Mucosa of stomach (tissue), 1 donor: ENCODE data around the gene DSCAML1.

Source experiments
- H3K27me3 ChIP-seq: one replicate; pipeline ENCODE4 v1.7.0; 2013; ENCODE audit warnings: mild to moderate bottlenecking, low read length; ENCODE audit not compliant: control insufficient read depth, insufficient read depth
- H3K36me3 ChIP-seq: one replicate; pipeline ENCODE4 v1.7.0; 2013; ENCODE audit warnings: low read length; ENCODE audit not compliant: control insufficient read depth, insufficient read depth
- H3K4me1 ChIP-seq: one replicate; pipeline ENCODE4 v1.7.0; 2013; ENCODE audit warnings: mild to moderate bottlenecking, low read length; ENCODE audit not compliant: control insufficient read depth, insufficient read depth
- H3K4me3 ChIP-seq: one replicate; pipeline ENCODE4 v1.7.0; 2013; ENCODE audit warnings: low read length
- H3K9ac ChIP-seq: one replicate; pipeline ENCODE4 v1.7.0; 2013; ENCODE audit warnings: mild to moderate bottlenecking, low read length, moderate library complexity
- H3K9me3 ChIP-seq: one replicate; pipeline ENCODE4 v1.7.0; 2013; ENCODE audit warnings: mild to moderate bottlenecking, low read length, moderate library complexity; ENCODE audit not compliant: control insufficient read depth
- donor health status: Pancreatic carcinoma.

Gene DSCAML1

DNA sequence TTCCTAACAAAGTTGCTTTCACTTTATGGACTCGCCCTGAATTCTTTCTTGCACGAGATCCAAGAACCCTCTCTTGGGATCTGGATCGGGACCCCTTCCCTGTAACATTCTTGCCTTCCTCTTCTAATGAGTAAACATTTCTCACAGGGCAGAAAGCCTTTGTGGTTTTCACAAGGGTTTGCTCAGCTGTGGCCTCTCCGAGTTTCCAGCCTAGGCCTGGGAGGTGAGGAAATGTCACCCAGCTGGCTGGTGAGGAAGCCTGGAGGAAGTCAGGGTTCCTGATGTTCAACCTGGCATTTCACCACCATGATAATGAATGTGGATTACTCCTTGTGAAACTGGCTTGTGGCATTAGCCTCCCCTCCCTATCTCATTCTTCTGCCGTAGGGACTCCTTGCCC lies 224.9 kb downstream of the DSCAML1 start:
- Histone ChIP-seq H3K9me3 (no peaks in the 10 kb centered on the region), H3K4me3 (no peak overlapping the region)

GRCh38 chr11:117570701-117571100 lies 226.3 kb downstream of the DSCAML1 start:
- Histone ChIP-seq H3K9me3 (no peaks in the 10 kb centered on the region), H3K36me3 (no peaks in the 10 kb centered on the region), H3K4me1 (no peaks in the 10 kb centered on the region), H3K4me3 (no peak overlapping the region), H3K9ac (no peak overlapping the region), H3K27me3 (no peaks in the 10 kb centered on the region)

More for the DNA sequence above, 224.9 kb downstream of the DSCAML1 start:
- Histone ChIP-seq H3K27me3 (no peaks in the 10 kb centered on the region), H3K36me3 (no peaks in the 10 kb centered on the region), H3K4me1 (no peaks in the 10 kb centered on the region), H3K9ac (no peak overlapping the region)

- Histone ChIP-seq H3K4me1 (no peaks in the 10 kb centered on the region), H3K4me3 (no peak overlapping the region), H3K9ac (no peak overlapping the region), H3K9me3 (no peaks in the 10 kb centered on the region), H3K36me3 (no peaks in the 10 kb centered on the region), H3K27me3 (no peaks in the 10 kb centered on the region)
Observed at GRCh38 chr11:117569911-117570310, 227.1 kb downstream of the DSCAML1 start.

- no peaks in the 10 kb centered on the region for H3K4me1 ChIP-seq
- no peak overlapping the region for H3K9ac ChIP-seq
- H3K27me3 ChIP-seq, result no peaks in the 10 kb centered on the region
- H3K4me3 ChIP-seq, result no peak overlapping the region
- H3K9me3 ChIP-seq, result no peaks in the 10 kb centered on the region
- H3K36me3 ChIP-seq, result no peaks in the 10 kb centered on the region
Observed at GRCh38 chr11:117565709-117566108, 231.3 kb downstream of the DSCAML1 start.

DNA sequence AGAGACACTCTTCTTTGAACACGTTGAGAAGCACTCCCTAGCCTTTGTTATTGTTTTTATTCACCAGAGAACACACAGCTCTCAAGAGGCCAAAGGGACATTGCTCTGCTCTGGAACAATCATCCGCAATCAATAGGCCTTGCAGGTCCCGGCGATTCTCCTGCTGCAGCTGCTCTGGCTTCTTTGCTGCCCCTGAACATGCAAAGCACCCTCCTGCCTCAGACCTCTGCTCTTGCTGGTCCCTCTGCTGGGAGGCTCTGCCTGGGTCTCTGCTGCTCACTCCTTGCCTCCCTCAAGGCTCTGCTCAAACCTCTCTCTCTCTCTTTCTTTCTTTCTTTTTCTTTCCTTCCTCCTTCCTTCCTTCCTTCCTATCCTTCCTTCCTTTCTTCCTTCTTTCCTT lies 232.7 kb downstream of the DSCAML1 start:
- Histone ChIP-seq H3K4me3 (no peak overlapping the region), H3K4me1 (no peaks in the 10 kb centered on the region)

DNA sequence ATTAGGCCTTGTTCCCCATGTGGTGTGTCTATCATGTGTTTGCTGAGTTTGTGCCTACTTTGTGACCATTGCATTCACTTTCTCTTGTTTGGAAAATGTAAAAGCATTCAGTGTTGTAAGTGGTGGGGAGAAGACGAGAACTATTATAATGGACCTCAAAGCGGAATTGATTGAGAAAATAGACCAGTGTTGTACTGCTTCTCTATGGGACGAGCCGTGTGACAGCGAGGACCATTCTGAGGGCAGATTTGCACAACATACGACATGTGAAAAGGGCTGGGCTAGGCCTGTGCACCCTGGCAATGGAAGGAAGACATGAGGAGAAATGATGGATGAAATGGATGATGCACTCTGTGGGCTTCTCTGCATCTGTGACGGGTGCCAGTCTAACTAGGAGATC lies 233.5 kb downstream of the DSCAML1 start:
- no peaks in the 10 kb centered on the region for H3K36me3 ChIP-seq
- H3K4me1 ChIP-seq, result no peaks in the 10 kb centered on the region
- H3K27me3 ChIP-seq, result no peaks in the 10 kb centered on the region
- no peak overlapping the region for H3K4me3 ChIP-seq
- no peak overlapping the region for H3K9ac ChIP-seq
- H3K9me3 ChIP-seq, result no peaks in the 10 kb centered on the region

More for the DNA sequence above, 232.7 kb downstream of the DSCAML1 start:
- Histone ChIP-seq H3K9ac (no peak overlapping the region), H3K36me3 (no peaks in the 10 kb centered on the region), H3K27me3 (no peaks in the 10 kb centered on the region), H3K9me3 (no peaks in the 10 kb centered on the region)

GRCh38 chr11:117562136-117562535 lies 234.9 kb downstream of the DSCAML1 start:
- Histone ChIP-seq H3K36me3 (no peaks in the 10 kb centered on the region), H3K4me1 (no peaks in the 10 kb centered on the region), H3K27me3 (no peaks in the 10 kb centered on the region), H3K4me3 (no peak overlapping the region), H3K9ac (no peak overlapping the region), H3K9me3 (no peaks in the 10 kb centered on the region)

DNA sequence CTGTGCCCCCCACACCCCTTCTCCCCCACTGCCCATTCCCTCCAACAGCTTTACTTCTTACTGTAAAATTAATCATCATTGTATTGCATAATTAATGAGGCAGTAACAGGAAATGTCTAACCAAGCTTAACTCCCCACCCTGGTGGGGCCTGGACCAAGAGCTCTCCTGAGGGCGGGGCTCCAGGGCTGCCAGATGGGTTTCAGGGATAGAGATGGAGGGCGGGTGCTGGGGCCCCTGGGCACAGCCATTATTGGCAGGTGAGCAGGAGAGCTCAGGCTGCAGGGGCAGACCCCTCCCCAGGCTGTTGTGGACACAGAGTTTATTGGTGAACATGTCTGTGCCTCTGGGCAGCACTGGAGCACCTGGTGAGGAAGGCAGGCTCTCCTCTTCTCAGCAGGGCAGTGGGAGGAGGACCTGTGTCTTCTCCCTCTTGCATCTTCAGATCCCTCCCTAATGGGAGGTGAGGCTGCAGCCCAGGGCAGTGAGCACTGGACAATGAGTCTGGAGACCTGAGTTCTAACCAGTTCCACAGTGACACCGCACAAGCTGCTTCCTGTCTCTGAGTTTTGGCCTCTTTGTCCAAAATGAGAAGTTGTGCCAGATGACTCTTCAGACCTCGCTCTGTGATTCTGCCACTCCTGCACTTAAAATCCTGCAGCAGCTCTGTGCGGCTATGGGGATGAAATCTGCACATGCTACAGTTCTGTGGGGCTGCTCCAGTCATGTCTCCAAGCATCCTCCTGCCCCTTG lies 236.1 kb downstream of the DSCAML1 start:
- no peak overlapping the region for H3K9ac ChIP-seq
- H3K4me1 ChIP-seq, result no peaks in the 10 kb centered on the region
- H3K4me3 ChIP-seq, result no peak overlapping the region
- H3K9me3 ChIP-seq, result no peaks in the 10 kb centered on the region
- H3K36me3 ChIP-seq, result no peaks in the 10 kb centered on the region
- H3K27me3 ChIP-seq, result no peaks in the 10 kb centered on the region

GRCh38 chr11:117559698-117560097 lies 237.3 kb downstream of the DSCAML1 start:
- H3K27me3 ChIP-seq, result no peaks in the 10 kb centered on the region
- no peak overlapping the region for H3K4me3 ChIP-seq
- no peak overlapping the region for H3K9ac ChIP-seq
- no peaks in the 10 kb centered on the region for H3K4me1 ChIP-seq
- H3K9me3 ChIP-seq, result no peaks in the 10 kb centered on the region
- no peaks in the 10 kb centered on the region for H3K36me3 ChIP-seq

- Histone ChIP-seq H3K4me1 (no peaks in the 10 kb centered on the region), H3K27me3 (no peaks in the 10 kb centered on the region), H3K36me3 (no peaks in the 10 kb centered on the region), H3K4me3 (no peak overlapping the region), H3K9ac (no peak overlapping the region), H3K9me3 (no peaks in the 10 kb centered on the region)
Observed at GRCh38 chr11:117557361-117557760, 239.7 kb downstream of the DSCAML1 start.

- Histone ChIP-seq H3K27me3 (no peaks in the 10 kb centered on the region), H3K9ac (no peak overlapping the region), H3K4me1 (no peaks in the 10 kb centered on the region), H3K36me3 (no peaks in the 10 kb centered on the region), H3K4me3 (no peak overlapping the region), H3K9me3 (no peaks in the 10 kb centered on the region)
Observed at GRCh38 chr11:117554601-117555333, 242.2 kb downstream of the DSCAML1 start.

DNA sequence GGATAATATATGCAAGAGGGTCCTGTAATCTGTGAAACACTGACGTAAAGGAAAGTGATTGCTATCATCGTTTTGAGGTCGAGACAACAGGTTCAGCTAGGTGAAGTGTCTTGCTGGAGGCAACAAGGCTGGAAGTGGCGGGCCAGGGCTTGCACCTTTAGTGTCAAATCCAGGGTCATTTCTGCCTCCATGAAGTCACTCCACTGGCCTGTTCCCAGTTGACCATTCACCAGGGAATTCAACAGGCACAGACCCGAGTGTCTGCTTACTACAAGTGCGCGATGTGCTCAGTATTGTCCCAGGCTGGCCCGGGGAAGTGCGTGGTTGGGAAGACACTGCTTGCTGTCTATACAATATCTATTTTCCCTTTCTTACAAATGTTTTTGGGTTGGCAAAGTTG lies 244.4 kb downstream of the DSCAML1 start:
- Histone ChIP-seq H3K27me3 (no peaks in the 10 kb centered on the region), H3K36me3 (no peaks in the 10 kb centered on the region), H3K4me1 (no peaks in the 10 kb centered on the region), H3K9me3 (no peaks in the 10 kb centered on the region), H3K4me3 (no peak overlapping the region), H3K9ac (no peak overlapping the region)
